GM18951 (cell line): ENCODE results near the gene APH1B.
"Not testable (repeated sequence)": the region's sequence is repeated elsewhere in the genome, so short reads cannot be mapped to it uniquely, and the experiment has no call there.

Experiments used
- POLR2A ChIP-seq: IDR thresholded peaks from 4 replicates; pipeline ENCODE4 v1.6.1; 2011; ENCODE audit warnings: mild to moderate bottlenecking; ENCODE audit not compliant: insufficient read length, insufficient read depth; ENCODE audit errors: extremely low read depth
- in situ Hi-C: fragments of 300-500 bp; cut with MboI; formaldehyde crosslinking; loops from one replicate; pipeline ENCODE4 v1.12.0; 2022; ENCODE audit warnings: low sequenced_read_pairs, mixed read lengths, inconsistent platforms; ENCODE audit not compliant: unreplicated experiment

APH1B gene

GRCh38 chr15:63334821-63335220 is 57.4 kb downstream of the APH1B start:
- in situ Hi-C loops, result no loop called here
- TF ChIP-seq POLR2A, result no peak

GRCh38 chr15:63335543-63336240 is 58.3 kb downstream of the APH1B start:
- in situ Hi-C loops, result no loop called here
- no peak for TF ChIP-seq POLR2A

DNA sequence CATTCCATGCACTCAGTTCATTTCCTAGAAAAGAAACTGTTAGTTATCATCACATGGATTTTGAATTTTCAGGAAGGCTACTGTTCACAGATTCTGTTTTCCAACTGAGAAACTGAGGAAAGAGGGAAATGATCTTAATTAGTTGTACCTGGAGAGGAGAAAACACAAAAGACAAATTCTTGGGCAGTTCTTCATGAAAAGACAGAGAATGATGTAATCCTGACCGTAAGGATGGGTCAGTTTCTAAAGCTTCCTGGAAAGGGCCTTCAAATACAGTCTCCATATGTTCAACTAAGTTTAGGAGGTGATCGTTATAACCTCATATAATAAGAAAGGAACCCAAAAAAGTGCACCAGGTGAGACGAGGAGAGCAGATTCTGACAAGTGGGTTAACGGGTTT is 59.6 kb downstream of the APH1B start:
- in situ Hi-C loops, result no loop called here
- TF ChIP-seq POLR2A, result no peak

- no peak for TF ChIP-seq POLR2A
- in situ Hi-C loops, result no loop called here
Measured at GRCh38 chr15:63338170-63338569, 60.8 kb downstream of the APH1B start.

DNA sequence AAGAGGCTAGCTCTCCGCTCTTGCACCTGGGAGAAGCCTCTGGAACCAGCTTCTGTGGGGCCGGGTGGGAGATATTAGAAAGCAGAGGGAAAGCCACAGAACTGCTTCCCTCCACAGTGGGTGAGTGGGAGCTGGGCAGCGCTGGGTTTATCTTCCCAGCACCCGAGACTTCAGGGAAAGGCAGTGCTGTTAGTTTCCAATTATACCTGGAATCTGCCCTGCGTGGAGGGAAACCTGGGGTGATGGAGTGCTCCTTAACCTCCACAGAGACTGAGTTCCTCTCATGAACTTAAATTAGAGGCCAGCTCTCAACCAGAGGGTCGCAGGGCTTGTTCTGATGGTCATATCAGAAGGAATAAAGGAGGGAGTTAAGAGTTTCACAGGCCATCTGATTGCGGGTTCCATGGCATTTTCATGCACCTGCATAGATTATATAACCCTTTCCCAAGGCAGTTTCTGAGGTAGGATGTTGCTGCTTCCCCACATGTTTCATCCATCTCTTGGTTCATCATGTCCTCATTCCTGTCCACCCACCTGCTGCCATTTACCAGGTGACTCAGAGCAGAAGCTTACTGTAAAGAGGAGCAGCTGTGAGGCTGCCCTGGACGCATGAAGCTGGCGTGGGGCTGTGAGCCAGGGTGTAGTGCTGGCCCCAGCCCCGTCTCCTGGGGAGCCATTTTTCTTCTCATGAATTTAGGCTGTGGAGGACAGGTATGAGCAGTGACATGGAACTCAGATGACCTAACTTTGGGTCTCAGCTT is 61.8 kb downstream of the APH1B start:
- in situ Hi-C loops, result no loop called here
- no peak for TF ChIP-seq POLR2A

DNA sequence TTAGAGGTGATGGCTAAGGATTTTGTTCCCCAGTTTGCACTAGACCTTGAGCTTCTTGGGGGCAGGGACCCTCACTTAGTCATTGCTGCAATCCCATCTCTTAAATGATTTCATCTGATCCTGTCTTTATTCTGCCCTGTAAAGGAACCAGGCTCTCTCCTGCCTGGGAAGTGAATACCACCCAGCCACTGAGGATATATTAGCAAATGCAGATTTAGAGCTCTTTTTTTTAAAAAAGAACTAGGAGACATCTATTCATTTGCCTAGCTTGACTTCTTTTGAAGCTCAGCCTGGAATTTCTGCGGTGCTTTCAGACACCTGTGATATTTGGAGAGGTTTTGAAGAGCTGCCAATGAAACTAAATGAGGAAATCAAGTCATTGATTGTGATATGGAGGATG is 62.4 kb downstream of the APH1B start:
- TF ChIP-seq POLR2A, result no peak
- in situ Hi-C loops, result no loop called here

GRCh38 chr15:63340353-63340752 is 62.9 kb downstream of the APH1B start:
- TF ChIP-seq POLR2A, result no peak
- in situ Hi-C loops, result no loop called here

GRCh38 chr15:63340878-63341277 is 63.5 kb downstream of the APH1B start:
- TF ChIP-seq POLR2A, result no peak
- in situ Hi-C loops, result no loop called here

GRCh38 chr15:63341898-63342297 is 64.5 kb downstream of the APH1B start:
- in situ Hi-C loops, result no loop called here
- TF ChIP-seq POLR2A, result no peak

DNA sequence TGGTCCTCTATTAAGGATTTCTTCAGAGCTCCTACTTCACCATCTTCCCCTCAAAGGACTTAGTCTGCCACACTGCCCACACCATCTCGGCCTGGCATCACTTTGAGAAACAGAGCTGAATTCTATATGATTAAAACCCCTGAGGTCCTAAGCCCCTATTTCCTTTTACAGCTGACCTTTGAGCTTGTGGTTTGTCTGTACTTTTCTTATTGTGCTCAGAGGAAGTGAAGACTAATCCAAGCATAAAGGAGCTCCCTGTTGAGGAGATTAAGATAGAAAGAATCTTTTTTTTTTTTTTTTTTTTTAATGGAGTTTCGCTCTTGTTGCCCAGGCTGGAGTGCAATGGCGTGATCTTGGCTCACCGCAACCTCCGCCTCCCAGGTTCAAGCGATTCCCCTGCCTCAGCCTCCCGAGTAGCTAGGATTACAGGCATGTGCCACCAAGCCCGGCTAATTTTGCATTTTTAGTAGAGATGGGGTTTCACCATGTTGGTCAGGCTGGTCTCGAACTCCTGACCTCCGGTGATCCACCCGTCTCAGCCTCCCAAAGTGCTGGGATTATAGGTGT is 65.7 kb downstream of the APH1B start:
- in situ Hi-C loops, result not testable (repeated sequence)

GRCh38 chr15:63344731-63345390 is 67.5 kb downstream of the APH1B start:
- TF ChIP-seq POLR2A, result no peak
- in situ Hi-C loops, result no loop called here

- in situ Hi-C loops, result no loop called here
- TF ChIP-seq POLR2A, result no peak
Measured at GRCh38 chr15:63345391-63345752, 68.0 kb downstream of the APH1B start.

- no peak for TF ChIP-seq POLR2A
- in situ Hi-C loops, result no loop called here
Measured at GRCh38 chr15:63347074-63347857, 69.9 kb downstream of the APH1B start.
